ENCODE results near the gene DAPK1.

The DAPK1 gene

GRCh38 chr9:87497604-87498045 lies at the start of gene DAPK1:
Gene DAPK1, plus strand, starts transcription at chr9:87497867. Its CDS starts 1,211 bp downstream, at chr9:87499078.
- Histone ChIP-seq H3K36me3 (no peaks in the 10 kb centered on the region), H3K27me3 (peaks cover 15 to 63% (median 47%) of the 10 kb centered on the region in 11 experiments; a peak in 21 of 22 replicates), H3K4me2 (peak within 1 kb of the TSS; percentile 82 to 95 (median 87)), H3K9me3 (replicated peaks in 1 of 11) (peaks cover 0 to 21% (median 18%) of the 10 kb centered on the region in 11 experiments; a peak in 17 of 22 replicates), H3K27ac (peak within 1 kb of the TSS in 4 of 11 experiments; percentile 23 to 79 (median 72); a peak in 7 of 22 replicates), H3K9ac (peak within 1 kb of the TSS in 10 of 11 experiments; percentile 25 to 93 (median 46); a peak in 16 of 22 replicates), H3K4me3 (peak within 1 kb of the TSS; percentile 49 to 70 (median 58)), H3K4me1 (peaks cover 31 to 79% (median 53%) of the 10 kb centered on the region in 10 experiments), H4K20me1 (peaks cover 0 to 10% (median 0%) of the 10 kb centered on the region in 11 experiments; a peak in 1 of 22 replicates)
- TF ChIP-seq Cebpa-rat (IDR thresholded peaks at IDR 0.05) = no peak

GRCh38 chr9:87451149-87451548 lies 46.5 kb upstream of the DAPK1 start:
- Histone ChIP-seq H4K20me1 (no peaks in the 10 kb centered on the region), H3K4me2 (no peak overlapping the region), H3K27ac (no peak overlapping the region), H3K9ac (no peak overlapping the region), H3K36me3 (peaks cover 0 to 5% (median 0%) of the 10 kb centered on the region in 11 experiments; a peak in 1 of 22 replicates), H3K27me3 (no peaks in the 10 kb centered on the region), H3K4me3 (no peak overlapping the region), H3K9me3 (replicated peaks in 1 of 11) (peaks cover 22 to 28% (median 26%) of the 10 kb centered on the region in 11 experiments), H3K4me1 (no peaks in the 10 kb centered on the region)
- no peak for TF ChIP-seq Cebpa-rat (IDR thresholded peaks at IDR 0.05)

- no peak for TF ChIP-seq Cebpa-rat (IDR thresholded peaks at IDR 0.05)
- Histone ChIP-seq H3K4me2 (no peak overlapping the region), H3K27ac (no peak overlapping the region), H3K27me3 (no peaks in the 10 kb centered on the region), H3K4me1 (no peaks in the 10 kb centered on the region), H3K4me3 (peak overlapping the region in 1 of 10 experiments; percentile 4; a peak in 1 of 20 replicates), H4K20me1 (no peaks in the 10 kb centered on the region), H3K9ac (no peak overlapping the region), H3K36me3 (peaks cover 0 to 5% (median 0%) of the 10 kb centered on the region in 11 experiments; a peak in 1 of 22 replicates), H3K9me3 (replicated peaks in 1 of 11) (peaks cover 28 to 40% (median 38%) of the 10 kb centered on the region in 11 experiments)
Observed at GRCh38 chr9:87455407-87455806, 42.3 kb upstream of the DAPK1 start.

- Histone ChIP-seq H3K4me2 (no peak overlapping the region), H3K9me3 (replicated peaks in 1 of 11) (peaks cover 5 to 13% (median 11%) of the 10 kb centered on the region in 11 experiments), H4K20me1 (no peaks in the 10 kb centered on the region), H3K4me3 (no peak overlapping the region), H3K27ac (no peak overlapping the region), H3K9ac (no peak overlapping the region), H3K36me3 (no peaks in the 10 kb centered on the region), H3K4me1 (peaks cover 0 to 16% (median 0%) of the 10 kb centered on the region in 10 experiments; a peak in 3 of 20 replicates), H3K27me3 (no peaks in the 10 kb centered on the region)
- TF ChIP-seq Cebpa-rat (IDR thresholded peaks at IDR 0.05) = no peak
Observed at GRCh38 chr9:87461256-87461655, 36.4 kb upstream of the DAPK1 start.

- H3K4me2 ChIP-seq = peak overlapping the region in 2 of 11 experiments; percentile 11 to 53; a peak in 2 of 22 replicates
Observed at GRCh38 chr9:87464110-87464991, 33.3 kb upstream of the DAPK1 start.

GRCh38 chr9:87464992-87465378 lies 32.7 kb upstream of the DAPK1 start:
- H3K9me3 ChIP-seq (replicated peaks in 1 of 11) = no peaks in the 10 kb centered on the region
- H4K20me1 ChIP-seq = no peaks in the 10 kb centered on the region
- no peaks in the 10 kb centered on the region for H3K36me3 ChIP-seq
- no peaks in the 10 kb centered on the region for H3K27me3 ChIP-seq
- TF ChIP-seq Cebpa-rat (IDR thresholded peaks at IDR 0.05) = no peak
- no peak overlapping the region for H3K27ac ChIP-seq
- no peak overlapping the region for H3K9ac ChIP-seq
- H3K4me1 ChIP-seq = peaks cover 0 to 16% (median 0%) of the 10 kb centered on the region in 10 experiments; a peak in 3 of 20 replicates
- H3K4me3 ChIP-seq = no peak overlapping the region
- no peak overlapping the region; a peak in 1 of 22 replicates for H3K4me2 ChIP-seq

More at GRCh38 chr9:87464110-87464991, 33.3 kb upstream of the DAPK1 start:
- Histone ChIP-seq H3K9me3 (replicated peaks in 1 of 11) (no peaks in the 10 kb centered on the region), H3K9ac (no peak overlapping the region), H3K27me3 (no peaks in the 10 kb centered on the region), H3K4me1 (peaks cover 0 to 16% (median 0%) of the 10 kb centered on the region in 10 experiments; a peak in 3 of 20 replicates), H3K4me3 (no peak overlapping the region), H3K36me3 (no peaks in the 10 kb centered on the region), H3K27ac (no peak overlapping the region; a peak in 1 of 22 replicates), H4K20me1 (no peaks in the 10 kb centered on the region)
- no peak for TF ChIP-seq Cebpa-rat (IDR thresholded peaks at IDR 0.05)

GRCh38 chr9:87465816-87466215 lies 31.9 kb upstream of the DAPK1 start:
- Histone ChIP-seq H3K4me1 (peaks cover 0 to 16% (median 0%) of the 10 kb centered on the region in 10 experiments; a peak in 3 of 20 replicates), H4K20me1 (no peaks in the 10 kb centered on the region), H3K4me3 (no peak overlapping the region), H3K9ac (no peak overlapping the region), H3K27me3 (no peaks in the 10 kb centered on the region), H3K4me2 (no peak overlapping the region), H3K27ac (no peak overlapping the region), H3K9me3 (replicated peaks in 1 of 11) (no peaks in the 10 kb centered on the region), H3K36me3 (no peaks in the 10 kb centered on the region)
- TF ChIP-seq Cebpa-rat (IDR thresholded peaks at IDR 0.05) = no peak

GRCh38 chr9:87467187-87467586 lies 30.5 kb upstream of the DAPK1 start:
- Histone ChIP-seq H3K4me3 (no peak overlapping the region), H3K27me3 (no peaks in the 10 kb centered on the region), H3K9me3 (replicated peaks in 1 of 11) (no peaks in the 10 kb centered on the region), H3K36me3 (no peaks in the 10 kb centered on the region), H3K27ac (no peak overlapping the region), H3K4me1 (peaks cover 0 to 16% (median 0%) of the 10 kb centered on the region in 10 experiments; a peak in 3 of 20 replicates), H4K20me1 (no peaks in the 10 kb centered on the region), H3K4me2 (no peak overlapping the region), H3K9ac (no peak overlapping the region)
- TF ChIP-seq Cebpa-rat (IDR thresholded peaks at IDR 0.05) = no peak

- H3K36me3 ChIP-seq = no peaks in the 10 kb centered on the region
- no peak for TF ChIP-seq Cebpa-rat (IDR thresholded peaks at IDR 0.05)
- H3K27me3 ChIP-seq = no peaks in the 10 kb centered on the region
- H3K4me3 ChIP-seq = no peak overlapping the region
- no peaks in the 10 kb centered on the region for H3K9me3 ChIP-seq (replicated peaks in 1 of 11)
- H4K20me1 ChIP-seq = no peaks in the 10 kb centered on the region
- no peak overlapping the region for H3K27ac ChIP-seq
- H3K4me1 ChIP-seq = no peaks in the 10 kb centered on the region
- H3K4me2 ChIP-seq = no peak overlapping the region
- no peak overlapping the region for H3K9ac ChIP-seq
Observed at GRCh38 chr9:87469793-87470465, 27.7 kb upstream of the DAPK1 start.

All from BLaER1 treated with 17β-estradiol and CSF1 and Interleukin-3, amounts not matched to agents 10 nM and 100 nM (cell line).